ENCODE data around the gene PPP1R13B.

DNA sequence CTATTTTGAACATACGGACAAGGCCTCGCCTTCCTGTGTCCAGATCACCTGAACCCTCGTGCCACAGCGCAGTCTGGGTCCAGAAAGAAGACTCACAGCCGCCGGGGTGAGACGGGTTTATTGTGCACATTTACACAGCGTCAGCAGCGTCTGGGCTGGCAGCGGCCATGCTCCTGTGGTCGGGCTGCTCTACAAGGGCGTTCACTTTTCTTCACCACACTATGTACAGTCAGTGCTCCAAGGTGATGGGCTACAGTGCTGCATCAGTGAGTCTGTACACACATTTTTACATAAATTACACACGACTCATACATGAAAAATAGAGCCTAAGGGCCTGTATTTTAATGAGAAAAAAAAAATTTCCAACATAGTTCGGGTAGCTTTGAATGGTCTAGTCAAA, 113.7 kb downstream of the PPP1R13B start:
- no peak for TF ChIP-seq POLR2AphosphoS5 (IDR thresholded peaks at IDR 0.05; ENCODE audit: borderline replicate concordance, low read depth, low read length)
- TF ChIP-seq EZH2 (IDR thresholded peaks at IDR 0.05) = no peak
- TF ChIP-seq FOXP2 (optimal IDR thresholded peaks at IDR 0.05; ENCODE audit: control extremely low read depth, extremely low read length, insufficient read depth) = no peak

All from SK-N-MC (cell line).